ENCODE results near the gene KCNJ12. TPM values are rescaled to one million over a fixed set of nuclear protein-coding genes. Genes with fewer than 3 reads are reported as not detected.

The KCNJ12 gene
- total RNA-seq, 4 donors from 2014 or later, result 18.2 to 35.7 (median 29.2) TPM

DNA sequence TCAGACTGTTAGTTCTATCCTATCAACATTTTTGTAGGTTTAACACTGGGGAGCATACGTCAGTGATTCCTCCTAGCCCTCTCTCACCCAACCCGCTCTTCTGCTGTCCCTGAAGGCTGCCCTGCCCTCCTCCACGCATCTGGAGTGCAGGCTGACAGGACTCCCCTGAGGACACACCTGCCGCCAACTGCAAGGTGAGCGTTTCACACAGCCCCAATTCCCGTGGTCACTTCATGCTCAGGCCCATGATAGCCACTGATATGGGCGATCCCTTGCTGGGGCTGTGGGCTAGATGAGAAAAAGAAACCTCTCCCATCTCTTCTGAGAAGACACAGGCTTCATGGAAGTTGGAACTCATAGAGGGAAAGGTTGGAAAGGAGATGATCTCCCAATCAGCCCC lies 91.0 kb downstream of the KCNJ12 start:
- TF ChIP-seq, protein P1, sequence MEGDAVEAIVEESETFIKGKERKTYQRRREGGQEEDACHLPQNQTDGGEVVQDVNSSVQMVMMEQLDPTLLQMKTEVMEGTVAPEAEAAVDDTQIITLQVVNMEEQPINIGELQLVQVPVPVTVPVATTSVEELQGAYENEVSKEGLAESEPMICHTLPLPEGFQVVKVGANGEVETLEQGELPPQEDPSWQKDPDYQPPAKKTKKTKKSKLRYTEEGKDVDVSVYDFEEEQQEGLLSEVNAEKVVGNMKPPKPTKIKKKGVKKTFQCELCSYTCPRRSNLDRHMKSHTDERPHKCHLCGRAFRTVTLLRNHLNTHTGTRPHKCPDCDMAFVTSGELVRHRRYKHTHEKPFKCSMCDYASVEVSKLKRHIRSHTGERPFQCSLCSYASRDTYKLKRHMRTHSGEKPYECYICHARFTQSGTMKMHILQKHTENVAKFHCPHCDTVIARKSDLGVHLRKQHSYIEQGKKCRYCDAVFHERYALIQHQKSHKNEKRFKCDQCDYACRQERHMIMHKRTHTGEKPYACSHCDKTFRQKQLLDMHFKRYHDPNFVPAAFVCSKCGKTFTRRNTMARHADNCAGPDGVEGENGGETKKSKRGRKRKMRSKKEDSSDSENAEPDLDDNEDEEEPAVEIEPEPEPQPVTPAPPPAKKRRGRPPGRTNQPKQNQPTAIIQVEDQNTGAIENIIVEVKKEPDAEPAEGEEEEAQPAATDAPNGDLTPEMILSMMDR (IDR thresholded peaks at IDR 0.05 in 4 of 5, conservative IDR thresholded peaks at IDR 0.05 in 1 of 5), result no peak
- no peak for TF ChIP-seq POLR2A (IDR thresholded peaks at IDR 0.05)
- ATAC-seq (no peak), DNase-seq (no peak)
- Histone ChIP-seq H3K27ac (no peak overlapping the region), H3K9me3 (no peaks in the 10 kb centered on the region), H3K36me3 (no peaks in the 10 kb centered on the region), H3K27me3 (peaks cover 0 to 6% (median 5%) of the 10 kb centered on the region in 3 donors), H3K4me3 (no peak overlapping the region), H3K4me1 (no peaks in the 10 kb centered on the region)
- intact Hi-C loops (cut with DNase I; ENCODE audit: low total_unique reads) (no loop called here), in situ Hi-C loops (cut with MboI; ENCODE audit: low sequenced_read_pairs in 4 of 4) (no loop called here)

DNA sequence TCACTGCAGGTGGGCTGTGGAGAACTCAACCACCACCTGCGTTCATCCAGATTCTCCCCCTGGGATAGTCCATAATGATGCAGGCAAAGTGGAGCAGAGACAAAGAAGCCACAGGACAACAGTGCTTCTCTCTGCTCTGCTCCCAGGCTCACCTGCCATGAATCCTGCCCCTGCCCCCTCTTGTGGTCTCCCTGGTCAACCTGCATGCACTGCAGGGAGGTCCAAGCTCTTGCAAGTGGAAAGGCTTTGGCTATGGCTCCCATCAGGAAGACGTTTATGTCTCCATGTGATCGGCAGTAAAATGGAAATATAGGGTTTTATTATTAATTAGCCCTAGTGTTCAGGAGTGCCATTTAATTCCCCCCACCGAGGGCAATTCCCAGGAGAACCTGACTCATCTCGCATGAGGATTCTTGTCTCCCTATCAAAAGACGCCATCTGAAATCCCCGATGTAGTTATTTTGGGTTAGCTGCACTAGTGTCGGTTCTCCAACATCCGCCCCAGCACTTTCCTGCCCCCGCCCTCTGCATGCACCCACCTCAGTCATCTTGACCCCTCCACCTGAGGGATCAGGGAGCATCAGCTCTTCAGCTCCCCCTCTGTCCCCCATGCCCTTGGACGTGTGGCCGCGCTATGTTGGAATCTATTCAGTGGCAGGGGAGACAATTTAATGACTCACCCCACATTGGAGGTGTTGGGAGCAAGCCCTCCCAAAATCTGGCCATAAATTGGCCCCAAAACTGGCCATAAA lies 91.8 kb downstream of the KCNJ12 start:
- H3K27ac ChIP-seq, result no peak overlapping the region
- no peaks in the 10 kb centered on the region for H3K4me1 ChIP-seq
- peaks cover 0 to 6% (median 5%) of the 10 kb centered on the region in 3 donors for H3K27me3 ChIP-seq
- H3K36me3 ChIP-seq, result no peaks in the 10 kb centered on the region
- no peak for TF ChIP-seq POLR2A (IDR thresholded peaks at IDR 0.05)
- TF ChIP-seq, protein P1 (IDR thresholded peaks at IDR 0.05 in 4 of 5, conservative IDR thresholded peaks at IDR 0.05 in 1 of 5), result no peak
- no peak overlapping the region for H3K4me3 ChIP-seq
- in situ Hi-C loops (cut with MboI; ENCODE audit: low sequenced_read_pairs in 4 of 4) (no loop called here), intact Hi-C loops (cut with DNase I; ENCODE audit: low total_unique reads) (no loop called here)
- DNase-seq (no peak), ATAC-seq (no peak)
- no peaks in the 10 kb centered on the region for H3K9me3 ChIP-seq

Other genes starting within 250 kb of the KCNJ12 start
- 10 to 100 TPM; 35.7 to 73.2 (median 43.2) TPM for gene DHRS7B, start 249.4 kb upstream of the KCNJ12 start, total RNA-seq
- 100 to 1,000 TPM in 2 of 4 donors, 10 to 100 TPM in 2; 70.6 to 131 (median 90.9) TPM for gene TMEM11, start 162.2 kb upstream of the KCNJ12 start, total RNA-seq
- gene NATD1, start 122.9 kb upstream of the KCNJ12 start, total RNA-seq, result 10 to 100 TPM; 10.1 to 21.2 (median 15.5) TPM
- gene MAP2K3, start 91.6 kb upstream of the KCNJ12 start, total RNA-seq, result 100 to 1,000 TPM in 1 of 4 donors, 10 to 100 TPM in 3; 15.7 to 170 (median 63.8) TPM

All from gastrocnemius medialis (tissue), 4 donors.